ENCODE results near the gene PLEKHA8.

Gene PLEKHA8

GRCh38 chr7:30176463-30177109, 148.4 kb downstream of the PLEKHA8 start:
- no peak for TF ChIP-seq SIN3A (IDR thresholded peaks at IDR 0.05; ENCODE audit: borderline replicate concordance, insufficient read depth, low read length)
- no peak for TF ChIP-seq POLR2AphosphoS5 (IDR thresholded peaks at IDR 0.05; ENCODE audit: low read depth, low read length)
- TF ChIP-seq FOXP2 (optimal IDR thresholded peaks at IDR 0.05; ENCODE audit: borderline replicate concordance, extremely low read depth, extremely low read length, insufficient read depth), result no peak
- TF ChIP-seq TAF1 (IDR thresholded peaks at IDR 0.05; ENCODE audit: borderline replicate concordance, insufficient read depth, low read length), result no peak
- no peak for TF ChIP-seq REST (IDR thresholded peaks at IDR 0.05; ENCODE audit: insufficient read depth in 1 of 2, low read depth in 2 of 2, low read length in 2 of 2)

- TF ChIP-seq FOXP2 (optimal IDR thresholded peaks at IDR 0.05; ENCODE audit: borderline replicate concordance, extremely low read depth, extremely low read length, insufficient read depth), result no peak
- TF ChIP-seq POLR2AphosphoS5 (IDR thresholded peaks at IDR 0.05; ENCODE audit: low read depth, low read length), result no peak
- TF ChIP-seq TAF1 (IDR thresholded peaks at IDR 0.05; ENCODE audit: borderline replicate concordance, insufficient read depth, low read length), result no peak
- TF ChIP-seq SIN3A (IDR thresholded peaks at IDR 0.05; ENCODE audit: borderline replicate concordance, insufficient read depth, low read length), result no peak
- no peak for TF ChIP-seq REST (IDR thresholded peaks at IDR 0.05; ENCODE audit: insufficient read depth in 1 of 2, low read depth in 2 of 2, low read length in 2 of 2)
Measured at GRCh38 chr7:30177186-30177585, 149.0 kb downstream of the PLEKHA8 start.

GRCh38 chr7:30177965-30178364, 149.8 kb downstream of the PLEKHA8 start:
- TF ChIP-seq FOXP2 (optimal IDR thresholded peaks at IDR 0.05; ENCODE audit: borderline replicate concordance, extremely low read depth, extremely low read length, insufficient read depth) (no peak), REST (IDR thresholded peaks at IDR 0.05; ENCODE audit: insufficient read depth in 1 of 2, low read depth in 2 of 2, low read length in 2 of 2) (no peak), POLR2AphosphoS5 (IDR thresholded peaks at IDR 0.05; ENCODE audit: low read depth, low read length) (no peak), TAF1 (IDR thresholded peaks at IDR 0.05; ENCODE audit: borderline replicate concordance, insufficient read depth, low read length) (no peak), SIN3A (IDR thresholded peaks at IDR 0.05; ENCODE audit: borderline replicate concordance, insufficient read depth, low read length) (no peak)

GRCh38 chr7:30178748-30179436, 150.7 kb downstream of the PLEKHA8 start:
- no peak for TF ChIP-seq FOXP2 (optimal IDR thresholded peaks at IDR 0.05; ENCODE audit: borderline replicate concordance, extremely low read depth, extremely low read length, insufficient read depth)
- TF ChIP-seq REST (IDR thresholded peaks at IDR 0.05; ENCODE audit: insufficient read depth in 1 of 2, low read depth in 2 of 2, low read length in 2 of 2), result no peak
- TF ChIP-seq SIN3A (IDR thresholded peaks at IDR 0.05; ENCODE audit: borderline replicate concordance, insufficient read depth, low read length), result no peak
- TF ChIP-seq POLR2AphosphoS5 (IDR thresholded peaks at IDR 0.05; ENCODE audit: low read depth, low read length), result no peak
- no peak for TF ChIP-seq TAF1 (IDR thresholded peaks at IDR 0.05; ENCODE audit: borderline replicate concordance, insufficient read depth, low read length)
